CD1c-positive myeloid dendritic cell (primary cell): ENCODE results near the gene SKA3.
"Not testable (repeated sequence)": the region's sequence is repeated elsewhere in the genome, so short reads cannot be mapped to it uniquely, and the experiment has no call there.

Experiments
- DNase-seq: peaks from one replicate; pipeline ENCODE4 v3.0.0-alpha.2; 2016; ENCODE audit errors: extremely low spot score

The SKA3 gene

GRCh38 chr13:21171420-21171819 is 4.9 kb downstream of the SKA3 start:
- DNase-seq = no peak

DNA sequence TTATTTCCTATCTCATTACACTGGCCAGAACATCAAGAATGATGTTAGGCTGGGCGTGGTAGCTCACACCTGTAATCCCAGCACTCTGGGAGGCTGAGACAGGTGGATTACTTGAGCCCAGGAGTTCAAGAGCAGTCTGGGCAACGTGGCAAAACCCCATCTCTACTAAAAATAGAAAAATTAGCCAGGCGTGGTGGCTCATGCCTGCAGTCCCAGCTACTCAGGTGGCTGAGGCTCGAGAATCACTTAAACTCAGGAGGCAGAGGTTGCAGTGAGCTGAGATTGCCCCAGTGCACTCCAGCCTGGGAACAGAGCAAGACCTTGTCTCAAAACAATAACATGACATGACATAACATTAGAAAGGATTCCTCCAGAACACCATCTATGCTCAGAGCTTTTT is 10.7 kb downstream of the SKA3 start:
- DNase-seq = not testable (repeated sequence)

- no peak for DNase-seq
These were observed 11.7 kb downstream of the SKA3 start for GRCh38 chr13:21164631-21165030.

- DNase-seq = no peak
These were observed 24.0 kb downstream of the SKA3 start for GRCh38 chr13:21152251-21152899.

DNA sequence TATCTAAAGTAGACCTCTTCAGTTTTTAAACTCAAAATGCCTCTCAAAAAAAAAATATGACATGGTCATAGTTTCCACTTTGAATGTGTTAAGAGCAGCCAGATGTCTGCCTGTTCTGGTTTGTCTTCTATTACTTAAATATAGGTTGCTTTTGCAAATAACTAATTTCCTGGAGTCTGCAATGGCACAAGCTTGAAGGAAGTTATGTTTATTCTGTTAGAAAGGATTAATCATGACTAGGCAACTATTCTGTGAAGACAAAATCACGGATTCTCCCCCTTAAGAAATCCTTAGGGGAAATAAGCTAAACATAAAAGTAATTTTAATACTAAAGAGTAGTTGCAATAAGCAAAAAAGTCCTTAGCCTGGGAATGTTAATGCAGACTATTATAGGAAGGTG is 26.3 kb downstream of the SKA3 start:
- DNase-seq = no peak

DNA sequence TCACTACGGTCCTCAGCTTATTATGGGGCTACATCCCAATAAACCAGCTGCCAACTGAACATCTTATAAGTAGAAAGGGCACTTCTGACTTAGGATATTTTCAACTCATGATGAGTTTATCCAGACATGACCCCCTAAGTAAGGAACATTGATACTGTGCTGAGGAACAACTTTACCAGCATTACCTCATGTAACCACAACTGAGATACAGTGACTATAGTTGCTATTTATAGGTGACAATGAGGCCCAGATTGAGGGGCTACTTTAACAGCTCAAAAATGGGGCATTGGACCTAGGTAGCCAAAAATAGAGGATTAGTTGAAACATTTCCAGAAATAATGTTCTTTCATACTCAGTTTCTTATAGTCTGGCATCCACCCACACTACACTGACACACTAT is 26.8 kb downstream of the SKA3 start:
- DNase-seq = no peak

- no peak for DNase-seq
These were observed 27.6 kb downstream of the SKA3 start for GRCh38 chr13:21148557-21149258.

- no peak for DNase-seq
These were observed 28.5 kb downstream of the SKA3 start for GRCh38 chr13:21147827-21148226.

GRCh38 chr13:21142766-21143165 is 33.6 kb downstream of the SKA3 start:
- DNase-seq = no peak

DNA sequence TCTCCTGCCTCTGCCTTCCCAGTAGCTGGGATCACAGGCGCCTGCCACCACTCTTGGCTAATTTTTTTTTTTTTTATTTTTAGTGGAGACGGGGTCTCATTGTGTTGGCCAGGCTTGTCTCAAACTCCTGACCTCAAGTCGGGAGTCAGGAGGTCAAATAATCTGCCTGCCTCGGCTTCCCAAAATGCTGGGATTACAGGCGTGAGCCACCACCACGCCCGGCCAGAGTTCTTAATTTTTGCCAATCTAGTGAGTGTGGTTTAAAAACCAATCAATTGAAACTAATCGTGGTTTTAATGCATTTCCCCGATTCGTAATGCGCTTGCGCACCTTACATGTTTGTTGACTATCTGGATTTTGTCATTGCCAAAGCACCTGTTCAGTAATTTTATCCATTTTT is 37.0 kb downstream of the SKA3 start:
- DNase-seq = no peak

- DNase-seq = no peak
These were observed 37.8 kb downstream of the SKA3 start for GRCh38 chr13:21138561-21138960.

- DNase-seq = no peak
These were observed 38.7 kb downstream of the SKA3 start for GRCh38 chr13:21137696-21138095.

- not testable (repeated sequence) for DNase-seq
These were observed 40.5 kb downstream of the SKA3 start for GRCh38 chr13:21135833-21136232.

DNA sequence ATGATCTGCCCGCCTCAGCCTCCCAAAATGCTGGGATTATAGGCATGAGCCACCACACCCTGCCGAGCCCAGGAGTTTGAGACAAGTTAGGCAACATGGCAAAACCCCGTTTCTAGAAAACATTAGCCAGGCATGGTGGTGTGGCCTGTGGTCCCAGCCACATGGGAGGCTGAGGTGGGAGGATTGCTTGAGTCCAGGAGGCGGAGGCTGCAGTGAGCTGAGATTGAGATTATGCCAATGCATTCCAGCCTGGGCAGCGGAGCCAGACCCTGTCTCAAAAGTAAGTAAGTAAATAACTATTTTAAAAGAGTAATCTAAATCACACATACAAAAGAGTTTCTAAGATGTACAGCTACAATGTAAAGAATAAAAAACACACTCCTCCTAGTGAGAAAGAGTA is 41.9 kb downstream of the SKA3 start:
- no peak for DNase-seq

DNA sequence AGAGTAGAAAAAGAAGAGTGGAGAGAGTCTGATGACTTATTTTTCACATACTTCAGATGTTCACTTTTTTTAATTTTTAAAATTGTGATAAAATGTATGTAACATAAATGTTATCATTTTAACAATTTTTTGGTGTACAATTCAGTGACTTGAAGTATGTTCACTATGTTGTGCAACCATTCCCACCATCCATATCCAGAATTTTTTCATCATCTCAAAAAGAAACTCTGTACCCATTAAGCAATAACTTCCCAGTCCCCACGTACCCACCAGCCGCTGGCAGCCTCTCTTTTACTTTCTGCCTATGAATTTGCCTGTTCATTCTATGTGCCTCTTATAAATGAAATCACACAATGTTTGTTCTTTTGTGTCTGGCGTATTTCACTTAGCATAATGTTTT is 43.3 kb downstream of the SKA3 start:
- no peak for DNase-seq

- DNase-seq = no peak
These were observed 46.2 kb downstream of the SKA3 start for GRCh38 chr13:21130116-21130515.

- no peak for DNase-seq
These were observed 51.5 kb downstream of the SKA3 start for GRCh38 chr13:21124852-21125251.

DNA sequence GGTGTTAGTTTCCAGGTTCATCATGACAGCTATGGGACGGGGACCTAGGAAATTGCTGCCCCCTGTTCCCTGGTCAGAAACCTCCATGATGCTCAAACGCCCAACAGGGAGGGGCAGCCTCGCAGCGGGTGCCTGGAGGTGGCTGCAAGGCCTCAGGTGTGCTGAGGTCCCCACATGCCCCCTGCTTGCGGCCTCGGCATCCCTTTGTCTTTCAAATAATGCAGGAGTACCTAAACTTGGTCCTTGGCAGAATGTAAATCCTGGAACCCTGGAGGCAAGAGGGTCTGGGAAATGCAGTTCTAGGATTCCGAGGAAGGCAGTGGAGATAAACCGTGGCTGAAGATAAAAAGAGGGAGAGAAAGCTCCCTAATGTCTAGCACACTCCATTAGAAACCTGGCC is 52.4 kb downstream of the SKA3 start:
- no peak for DNase-seq

DNA sequence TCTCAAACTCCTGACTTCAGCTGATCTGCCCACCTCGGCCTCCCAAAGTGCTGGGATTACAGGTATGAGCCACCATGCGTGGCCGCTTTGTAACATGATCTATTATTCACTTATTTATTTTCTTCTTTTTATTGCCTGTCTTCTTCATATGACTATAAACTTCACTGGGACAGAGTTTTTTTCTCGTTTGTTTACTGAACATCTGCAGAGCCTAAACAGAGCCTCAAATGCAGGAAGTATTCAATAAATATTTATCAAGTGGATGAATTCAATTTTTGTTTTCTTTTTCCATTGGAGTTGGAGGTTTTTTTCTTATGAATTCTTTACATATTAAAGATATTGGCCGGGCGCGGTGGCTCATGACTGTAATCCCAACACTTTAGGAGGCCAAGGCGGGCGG is 54.7 kb downstream of the SKA3 start:
- no peak for DNase-seq

DNA sequence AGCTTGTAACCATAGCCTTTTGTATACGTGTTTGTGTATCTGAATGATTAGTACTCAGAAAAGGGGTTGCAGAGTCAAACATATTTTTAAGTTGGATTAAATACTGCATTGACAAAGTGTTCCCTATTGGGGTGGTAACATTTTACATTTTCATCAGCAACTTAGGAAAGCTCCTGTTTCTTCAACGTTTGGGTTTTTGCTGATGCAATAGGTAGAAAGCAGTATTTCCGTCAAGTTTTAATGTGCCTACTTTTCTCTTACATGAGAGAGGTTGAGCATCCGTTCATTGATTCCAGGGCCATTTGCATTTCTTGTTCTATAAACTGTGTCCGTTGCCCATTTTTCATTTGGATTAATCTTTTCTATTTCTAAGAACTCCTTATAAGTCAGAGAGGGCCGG is 56.2 kb downstream of the SKA3 start:
- DNase-seq = no peak

DNA sequence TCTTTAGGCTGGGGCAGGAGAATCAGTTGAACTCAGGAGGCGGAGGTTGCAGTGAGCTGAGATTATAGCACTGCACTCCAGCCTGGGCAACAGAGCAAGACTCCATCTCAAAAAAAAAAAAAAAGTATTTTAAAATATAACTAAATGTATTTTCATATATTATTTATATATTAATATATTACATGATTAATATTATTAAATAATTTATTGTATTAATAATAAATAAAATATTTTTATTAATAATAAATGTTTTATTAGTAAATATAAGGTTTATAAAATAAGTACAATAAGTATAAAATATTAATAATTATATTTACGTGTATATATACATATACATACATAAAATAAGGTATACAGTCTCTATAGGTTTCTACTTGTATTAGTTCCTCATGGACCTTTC is 56.8 kb downstream of the SKA3 start:
- DNase-seq = no peak

DNA sequence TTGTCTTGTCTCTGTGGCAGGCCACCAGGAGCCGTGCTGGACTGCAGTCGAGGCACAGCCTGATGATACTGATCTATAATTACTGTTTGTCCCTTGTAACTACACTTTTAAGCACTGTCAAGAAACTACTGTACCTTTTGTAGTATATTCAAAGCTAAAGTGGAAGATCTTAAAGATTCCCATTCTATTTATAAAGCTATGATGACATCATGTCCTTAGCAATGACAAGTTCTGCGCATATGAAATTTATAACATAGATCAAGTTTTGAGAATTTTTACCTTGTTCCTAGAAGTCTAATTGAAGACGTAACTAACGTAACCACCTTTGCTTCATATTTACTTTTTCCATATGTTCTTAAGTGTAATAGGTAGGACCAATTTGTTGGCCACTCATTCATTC is 58.2 kb downstream of the SKA3 start:
- no peak for DNase-seq

DNA sequence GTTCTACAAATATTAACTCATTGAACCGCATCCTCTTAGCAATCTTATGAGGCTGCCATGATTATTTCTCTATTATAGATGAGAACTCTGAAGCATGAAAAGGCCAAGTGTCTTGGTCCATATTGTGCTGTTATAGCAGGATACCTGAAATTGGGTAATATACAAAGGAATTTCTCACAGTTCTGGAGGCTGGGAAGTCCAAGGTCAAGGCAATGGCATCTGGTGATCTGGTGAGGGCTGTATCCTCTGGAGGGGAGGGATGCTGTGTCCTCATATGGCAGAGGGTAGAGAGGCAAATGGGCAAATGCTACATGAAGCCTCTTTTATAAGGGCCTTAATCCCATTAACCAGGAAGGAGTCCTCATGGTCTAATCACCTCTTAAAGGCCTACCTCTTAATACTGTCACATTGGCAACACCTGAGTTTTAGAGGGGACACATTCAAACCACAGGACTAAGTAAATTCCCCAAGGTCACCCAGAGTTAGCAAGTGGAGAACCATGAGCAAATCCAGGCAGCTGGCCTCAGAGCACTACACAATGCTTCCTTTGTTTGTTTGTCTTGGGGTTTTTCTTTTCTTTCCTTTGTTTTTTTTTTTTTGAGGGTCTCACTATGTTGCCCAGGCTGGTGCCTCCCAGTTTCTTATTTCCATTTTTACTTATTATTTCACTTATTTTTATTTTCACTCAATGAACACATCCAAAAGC is 59.1 kb downstream of the SKA3 start:
- no peak for DNase-seq
